GM11168 (cell line): ENCODE results near the gene RBM25.
"Not testable (repeated sequence)": the region's sequence is repeated elsewhere in the genome, so short reads cannot be mapped to it uniquely, and the experiment has no call there.

Source experiments
- in situ Hi-C: fragments of 300-500 bp; cut with MboI; formaldehyde crosslinking; loops from one replicate; pipeline ENCODE4 v1.12.0; 2022; ENCODE audit warnings: low sequenced_read_pairs; ENCODE audit not compliant: unreplicated experiment

Gene RBM25

GRCh38 chr14:73058224-73058921 lies at the start of gene RBM25:
RBM25 (plus strand) TSS chr14:73058534; CDS start chr14:73071642, 13,108 bp downstream.
- in situ Hi-C loops = no loop called here

GRCh38 chr14:73011189-73011588 lies 47.1 kb upstream of the RBM25 start:
- in situ Hi-C loops = not testable (repeated sequence)

DNA sequence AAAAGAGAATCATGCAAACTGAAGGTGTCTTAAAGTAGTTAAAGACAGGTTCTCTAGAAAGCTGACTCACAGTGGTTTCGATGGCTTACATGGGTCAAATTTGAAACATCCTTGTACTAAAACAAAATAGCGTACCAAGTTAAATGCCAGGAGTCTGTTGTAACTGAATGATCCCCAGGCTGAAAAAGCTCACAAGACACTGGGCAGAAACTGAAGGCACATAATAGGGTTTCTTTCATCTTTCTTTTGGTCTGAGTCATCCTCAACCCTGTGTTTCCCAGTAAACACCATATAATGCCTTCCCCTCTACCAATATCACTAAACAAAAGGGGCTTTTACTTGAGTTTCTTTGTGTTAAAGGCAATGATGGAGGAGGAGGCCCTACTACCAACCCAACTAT lies 44.2 kb upstream of the RBM25 start:
- in situ Hi-C loops = no loop called here

DNA sequence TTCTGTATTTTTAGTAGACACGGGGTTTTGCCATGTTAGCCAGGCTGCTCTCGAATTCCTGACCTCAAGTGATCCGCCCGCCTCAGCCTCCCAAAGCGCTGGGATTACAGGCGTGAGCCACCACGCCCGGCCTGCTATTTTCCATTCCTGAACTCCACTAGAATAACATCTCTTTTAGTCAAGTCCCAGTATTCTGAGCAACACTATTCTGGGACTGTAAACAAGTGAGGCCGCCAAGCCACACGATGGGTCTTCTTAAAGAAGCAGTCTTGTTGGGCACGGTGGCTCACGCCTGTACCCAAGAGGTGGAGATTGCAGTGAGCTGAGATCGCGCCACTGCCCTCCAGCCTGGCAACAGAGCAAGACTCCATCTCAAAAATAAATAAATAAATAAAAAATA lies 42.8 kb upstream of the RBM25 start:
- in situ Hi-C loops = not testable (repeated sequence)

- in situ Hi-C loops = not testable (repeated sequence)
Observed at GRCh38 chr14:73016011-73016410, 42.3 kb upstream of the RBM25 start.

DNA sequence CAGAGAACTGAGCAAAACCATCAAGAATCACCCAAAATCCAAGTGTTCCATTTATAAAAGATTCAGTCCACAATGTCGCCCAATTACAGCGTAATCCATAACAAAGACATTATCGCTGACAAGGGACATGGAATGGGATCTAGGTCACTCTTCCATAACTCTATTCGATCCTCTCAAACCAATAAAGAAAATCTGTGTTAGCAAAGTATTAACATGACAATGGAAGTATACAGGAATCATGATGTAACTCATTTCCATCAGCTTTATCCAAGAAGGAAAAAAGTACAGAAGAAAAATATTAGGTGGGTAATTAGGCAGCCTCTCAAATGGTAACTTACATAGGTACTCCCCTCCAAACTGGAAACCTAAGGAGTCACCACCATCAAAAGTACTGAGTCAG lies 36.3 kb upstream of the RBM25 start:
- in situ Hi-C loops = no loop called here

- in situ Hi-C loops = no loop called here
Observed at GRCh38 chr14:73025544-73025943, 32.8 kb upstream of the RBM25 start.

- in situ Hi-C loops = no loop called here
Observed at GRCh38 chr14:73026243-73026844, 32.0 kb upstream of the RBM25 start.

- in situ Hi-C loops = no loop called here
Observed at GRCh38 chr14:73026845-73027542, 31.3 kb upstream of the RBM25 start, which contains the start of gene ZFYVE1. ZFYVE1 (minus strand) TSS chr14:73027106; CDS start chr14:73024508, 2,598 bp downstream.

GRCh38 chr14:73027546-73027945 lies 30.8 kb upstream of the RBM25 start:
- in situ Hi-C loops = no loop called here

GRCh38 chr14:73027984-73028383 lies 30.4 kb upstream of the RBM25 start:
- in situ Hi-C loops = no loop called here

DNA sequence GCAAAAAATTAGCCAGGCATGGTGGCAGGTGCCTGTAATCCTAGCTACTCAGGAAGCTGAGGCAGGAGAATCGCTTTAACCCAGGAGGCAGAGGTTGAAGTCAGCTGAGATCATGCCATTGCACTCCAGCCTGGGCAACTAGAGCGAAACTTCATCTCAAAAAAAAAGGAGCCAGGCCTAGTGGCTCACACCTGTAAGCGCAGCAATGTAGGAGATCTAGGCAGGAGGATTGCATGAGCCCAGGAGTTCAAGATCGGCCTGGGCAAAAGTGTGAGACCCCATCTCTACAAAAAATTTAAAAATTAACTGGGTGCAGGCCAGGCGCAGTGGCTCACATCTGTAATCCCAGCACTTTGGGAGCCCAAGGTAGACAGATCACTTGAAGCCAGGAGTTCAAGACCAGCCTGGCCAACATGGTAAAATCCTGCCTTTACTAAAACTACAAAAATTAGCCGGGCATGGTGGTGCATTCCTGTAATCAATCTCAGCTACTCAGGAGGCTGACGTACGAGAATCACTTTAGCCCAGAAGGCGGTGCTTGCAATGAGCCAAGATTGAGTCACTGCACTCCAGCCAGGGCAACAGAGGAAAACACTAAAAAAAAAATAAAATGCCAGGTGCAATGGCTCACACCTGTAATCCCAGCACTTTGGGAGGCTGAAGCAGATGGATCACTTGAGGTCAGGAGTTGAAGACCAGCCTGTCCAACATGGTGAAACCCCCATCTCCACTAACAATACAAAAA lies 21.5 kb upstream of the RBM25 start:
- in situ Hi-C loops = not testable (repeated sequence)

GRCh38 chr14:73047808-73048207 lies 10.5 kb upstream of the RBM25 start:
- in situ Hi-C loops = no loop called here

GRCh38 chr14:73049428-73049827 lies 8.9 kb upstream of the RBM25 start:
- in situ Hi-C loops = no loop called here

GRCh38 chr14:73055251-73055650 lies 3.1 kb upstream of the RBM25 start:
- in situ Hi-C loops = no loop called here

- in situ Hi-C loops = no loop called here
Observed at GRCh38 chr14:73057944-73058223, 450 bp upstream of the RBM25 start.

GRCh38 chr14:73058922-73059673 lies 764 bp downstream of the RBM25 start:
- in situ Hi-C loops = no loop called here

DNA sequence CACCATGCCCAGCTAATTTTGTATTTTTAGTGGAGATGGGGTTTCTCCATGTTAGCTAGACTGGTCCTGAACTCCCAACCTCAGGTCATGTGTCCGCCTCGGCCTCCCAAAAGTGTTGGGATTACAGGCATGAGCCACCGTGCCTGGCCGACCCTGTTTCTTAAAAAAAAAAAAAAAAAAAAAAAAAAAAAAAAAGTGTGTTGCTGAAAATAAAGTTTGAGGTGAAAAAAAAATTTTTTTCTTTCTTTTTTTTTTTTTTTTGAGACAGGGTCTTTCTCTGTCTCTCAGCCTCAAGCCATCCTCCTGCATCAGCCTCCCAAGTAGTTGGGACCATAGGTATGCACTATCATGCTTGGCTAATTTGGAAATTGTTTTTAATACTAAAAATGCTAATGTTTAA lies 11.3 kb downstream of the RBM25 start:
- in situ Hi-C loops = no loop called here

- in situ Hi-C loops = no loop called here
Observed at GRCh38 chr14:73091044-73091443, 32.7 kb downstream of the RBM25 start.

DNA sequence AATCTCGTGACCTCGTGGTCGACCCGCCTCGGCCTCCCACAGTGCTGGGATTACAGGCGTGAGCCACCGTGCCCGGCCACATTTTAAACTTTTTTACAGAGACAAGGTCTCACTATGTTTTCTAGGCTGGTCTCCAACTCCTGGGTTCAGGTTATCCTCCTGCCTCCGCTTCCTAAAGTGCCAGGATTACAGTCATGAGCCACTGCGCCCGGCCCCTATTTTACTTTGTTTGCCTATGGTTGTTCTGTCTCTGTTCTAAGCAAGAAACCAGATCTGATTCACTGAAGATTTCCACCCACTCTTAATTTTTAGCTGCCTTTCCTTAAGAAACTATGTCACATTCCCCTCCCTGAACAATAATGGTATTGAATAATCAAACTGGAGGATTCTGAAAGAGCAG lies 39.1 kb downstream of the RBM25 start:
- in situ Hi-C loops = no loop called here
